Activated CD4-positive, alpha-beta T cell treated with anti-CD3 and anti-CD28 coated beads for 24 hours (primary cell): ENCODE data around the gene TRIO.

Experiments used
- DNase-seq, 2 donors: peaks; one replicate each; pipeline ENCODE4 v3.0.0-alpha.2; 2020; ENCODE audit warnings: low read depth in 2 of 2

The TRIO gene

GRCh38 chr5:14292766-14293658, 149.9 kb downstream of the TRIO start:
- DNase-seq: no peak

GRCh38 chr5:14295610-14296009, 152.5 kb downstream of the TRIO start:
- no peak for DNase-seq

GRCh38 chr5:14296533-14297331, 153.6 kb downstream of the TRIO start:
- DNase-seq: no peak

- no peak for DNase-seq
Observed at GRCh38 chr5:14297697-14298096, 154.6 kb downstream of the TRIO start.

- no peak for DNase-seq
Observed at GRCh38 chr5:14298126-14298847, 155.1 kb downstream of the TRIO start.

GRCh38 chr5:14299666-14300065, 156.5 kb downstream of the TRIO start:
- no peak for DNase-seq

- DNase-seq: no peak
Observed at GRCh38 chr5:14301186-14301585, 158.0 kb downstream of the TRIO start.

- DNase-seq: no peak
Observed at GRCh38 chr5:14302330-14302729, 159.2 kb downstream of the TRIO start.

GRCh38 chr5:14305045-14305444, 161.9 kb downstream of the TRIO start:
- DNase-seq: no peak

GRCh38 chr5:14306329-14306815, 163.2 kb downstream of the TRIO start:
- DNase-seq: no peak

- DNase-seq: no peak
Observed at GRCh38 chr5:14308384-14309154, 165.4 kb downstream of the TRIO start.

GRCh38 chr5:14309199-14309598, 166.1 kb downstream of the TRIO start:
- no peak for DNase-seq

- DNase-seq: no peak
Observed at GRCh38 chr5:14309878-14310531, 166.9 kb downstream of the TRIO start.

GRCh38 chr5:14310901-14311300, 167.8 kb downstream of the TRIO start:
- no peak for DNase-seq

- no peak for DNase-seq
Observed at GRCh38 chr5:14313986-14314690, 171.0 kb downstream of the TRIO start.

GRCh38 chr5:14316471-14316870, 173.3 kb downstream of the TRIO start:
- DNase-seq: no peak

GRCh38 chr5:14319102-14319501, 176.0 kb downstream of the TRIO start:
- no peak for DNase-seq

- DNase-seq: no peak
Observed at GRCh38 chr5:14321936-14322335, 178.8 kb downstream of the TRIO start.

- no peak for DNase-seq
Observed at GRCh38 chr5:14322437-14323187, 179.5 kb downstream of the TRIO start.
